K562 (cell line): ENCODE measurements around the gene CATSPER1. TPM values are rescaled to one million over a fixed set of nuclear protein-coding genes. Genes with fewer than 3 reads are reported as not detected.

ENCODE experiments used
- CHAMP1 ChIP-seq: fragments of 450-650 bp; IDR thresholded peaks from 2 replicates; pipeline ENCODE4 v1.6.1; 2016; ENCODE audit warnings: mild to moderate bottlenecking
- EGR1 ChIP-seq: fragments of 450-650 bp; conservative IDR thresholded peaks from 2 replicates; pipeline ENCODE4 v1.6.1; 2017; ENCODE audit warnings: mild to moderate bottlenecking
- GATA2 ChIP-seq: sonication (generic); formaldehyde crosslinking; IDR thresholded peaks from 2 replicates; pipeline ENCODE4 v1.4.0; 2020; ENCODE audit warnings: mild to moderate bottlenecking, missing genetic modification reagents
- HDAC1 ChIP-seq, 2 experiments: fragments of 450-650 bp; IDR thresholded peaks; 2 replicates each; pipeline ENCODE4 v1.6.1; 2016 to 2017; ENCODE audit warnings: inconsistent platforms in 1 of 2, mild to moderate bottlenecking in 1 of 2, moderate library complexity in 1 of 2
- KDM1A ChIP-seq, 2 experiments: fragments of 450-650 bp; IDR thresholded peaks; 2 replicates each; pipeline ENCODE4 v1.6.1; 2016; ENCODE audit warnings: mild to moderate bottlenecking in 2 of 2
- MYC ChIP-seq, 2 experiments: fragments of 250-450 bp in 1 of 2; sonication (Bioruptor Pico) in 1 of 2; IDR thresholded peaks; 2 replicates each; pipeline versions ENCODE4 v1.5.1 to v1.6.1; 2012 to 2021; ENCODE audit warnings: low read depth in 2 of 2, borderline replicate concordance in 1 of 2, improper control_type of control experiment in 1 of 2, low read length in 1 of 2, mild to moderate bottlenecking in 1 of 2, moderate library complexity in 1 of 2
- NCOR1 ChIP-seq: fragments of 450-650 bp; IDR thresholded peaks from 2 replicates; pipeline ENCODE4 v1.6.1; 2016; ENCODE audit warnings: mild to moderate bottlenecking, moderate library complexity
- NR4A1 ChIP-seq, 2 experiments: fragments of 250-450 bp in 1 of 2; fragments of 450-650 bp in 1 of 2; sonication (Bioruptor Pico) in 1 of 2; IDR thresholded peaks; 2 replicates each; pipeline versions ENCODE4 v1.4.0 to v1.6.1; 2016 to 2020; ENCODE audit warnings: mild to moderate bottlenecking in 2 of 2, missing compliant biosample characterization in 1 of 2, missing genetic modification characterization in 1 of 2, moderate library complexity in 1 of 2
- OTX1 ChIP-seq: fragments of 450-650 bp; formaldehyde crosslinking; IDR thresholded peaks from 2 replicates; pipeline ENCODE4 v1.4.0; 2022; ENCODE audit warnings: mild to moderate bottlenecking
- PHF8 ChIP-seq: fragments of 200-600 bp; sonication (generic); IDR thresholded peaks from 2 replicates; pipeline ENCODE4 v1.6.1; 2012; ENCODE audit warnings: mixed run types, mild to moderate bottlenecking, inconsistent platforms, low read length, moderate library complexity, borderline replicate concordance
- SMARCA5 ChIP-seq: fragments of 450-650 bp; IDR thresholded peaks from 2 replicates; pipeline ENCODE4 v1.6.1; 2016
- TCF15 ChIP-seq: fragments of 250-450 bp; sonication (Bioruptor Pico); IDR thresholded peaks from 2 replicates; pipeline ENCODE4 v1.8.0; 2022; ENCODE audit warnings: moderate library complexity, mild to moderate bottlenecking, inconsistent platforms
- ZBTB1 ChIP-seq: sonication (generic); formaldehyde crosslinking; IDR thresholded peaks from 2 replicates; pipeline ENCODE4 v1.8.1; 2023; ENCODE audit warnings: missing genetic modification reagents, low read depth, mild to moderate bottlenecking, borderline replicate concordance
- ZNF12 ChIP-seq: sonication (generic); formaldehyde crosslinking; IDR thresholded peaks from 2 replicates; pipeline ENCODE4 v1.4.0; 2020; ENCODE audit warnings: mild to moderate bottlenecking, missing genetic modification reagents
- ZNF3 ChIP-seq: fragments of 250-450 bp; sonication (Bioruptor Pico); IDR thresholded peaks from 2 replicates; pipeline ENCODE4 v1.5.0; 2021; ENCODE audit warnings: mild to moderate bottlenecking, moderate library complexity
- ZNF551 ChIP-seq: fragments of 250-450 bp; sonication (Bioruptor Pico); IDR thresholded peaks from 2 replicates; pipeline ENCODE4 v1.5.0; 2021; ENCODE audit warnings: mild to moderate bottlenecking, moderate library complexity
- polyA plus RNA-seq, 8 experiments: library from polyadenylated mRNA; depleted of rRNA in 4 of 8; stranded (reverse) in 5 of 8; unstranded in 3 of 8; fragments of >200 nt; fragmentation: Nextera tagmentation in 2 of 8; fragmentation: Illumina TruSeq in 1 of 8; extraction: Ambion mirVana in 2 of 8; extraction: Trizol in 1 of 8; gene quantifications; 2 replicates each; pipeline versions ENCODE4 v1.2.1 to v1.2.3, GENCODE V29; 2011 to 2014; ENCODE audit warnings: inconsistent platforms in 1 of 8, missing spikeins in 1 of 8
- total RNA-seq, 7 experiments: library from RNA; depleted of rRNA in 6 of 7; stranded (reverse); fragments of >200 nt in 6 of 7; fragmentation: Illumina TruSeq in 2 of 7; extraction: Trizol in 2 of 7; gene quantifications; 2 replicates each; pipeline versions ENCODE4 v1.2.1 to v1.2.3, GENCODE V29; 2011 to 2021; ENCODE audit warnings: low replicate concordance in 1 of 7
- TF ChIP-seq, protein P1 (sequence below): sonication (generic); formaldehyde crosslinking; IDR thresholded peaks from 2 replicates; pipeline ENCODE4 v1.8.1; 2023; ENCODE audit warnings: mild to moderate bottlenecking, missing genetic modification reagents
- TF ChIP-seq, protein P2 (sequence below): sonication (generic); formaldehyde crosslinking; IDR thresholded peaks from 2 replicates; pipeline ENCODE4 v1.8.0; 2023; ENCODE audit warnings: mild to moderate bottlenecking, missing genetic modification reagents

Gene CATSPER1
- total and polyA plus RNA-seq, 9 of the 15 experiments (the other 6 are each of a cell fraction or from before 2014, with no cell fraction given) = 0.21 to 3.3 (median 0.76) TPM

- TF ChIP-seq NCOR1 (peak; percentile 53), ZBTB1 (peak; percentile 92), OTX1 (peak; percentile 84; the same call in 1 of the 2 replicates), CHAMP1 (peak; percentile 76), SMARCA5 (no peak), GATA2 (CRISPR knock-in tag) (no peak), EGR1 (peak; percentile 81; the same call in 1 of the 2 replicates), NR4A1 (CRISPR knock-in tag; IDR thresholded peaks at IDR 0.05) (no peak), NR4A1 (tag; IDR thresholded peaks at IDR 0.05) (peak; percentile 88; the same call in 1 of the 2 replicates), ZNF551 (CRISPR knock-in tag) (no peak), KDM1A (IDR thresholded peaks at IDR 0.05) (no peak), HDAC1 (IDR thresholded peaks at IDR 0.05) (peak; percentile 26 to 89; a peak in 3 of 4 replicates), MYC (IDR thresholded peaks at IDR 0.05; ENCODE audit: low read depth, low read length) (peak; percentile 84), MYC (CRISPR knock-in tag; IDR thresholded peaks at IDR 0.05; ENCODE audit: borderline replicate concordance, low read depth) (peak; percentile 96; the same call in 1 of the 2 replicates), ZNF3 (CRISPR knock-in tag) (no peak), PHF8 (peak; percentile 92), TCF15 (CRISPR knock-in tag) (no peak), ZNF12 (peak; percentile 84)
- TF ChIP-seq, protein P1, sequence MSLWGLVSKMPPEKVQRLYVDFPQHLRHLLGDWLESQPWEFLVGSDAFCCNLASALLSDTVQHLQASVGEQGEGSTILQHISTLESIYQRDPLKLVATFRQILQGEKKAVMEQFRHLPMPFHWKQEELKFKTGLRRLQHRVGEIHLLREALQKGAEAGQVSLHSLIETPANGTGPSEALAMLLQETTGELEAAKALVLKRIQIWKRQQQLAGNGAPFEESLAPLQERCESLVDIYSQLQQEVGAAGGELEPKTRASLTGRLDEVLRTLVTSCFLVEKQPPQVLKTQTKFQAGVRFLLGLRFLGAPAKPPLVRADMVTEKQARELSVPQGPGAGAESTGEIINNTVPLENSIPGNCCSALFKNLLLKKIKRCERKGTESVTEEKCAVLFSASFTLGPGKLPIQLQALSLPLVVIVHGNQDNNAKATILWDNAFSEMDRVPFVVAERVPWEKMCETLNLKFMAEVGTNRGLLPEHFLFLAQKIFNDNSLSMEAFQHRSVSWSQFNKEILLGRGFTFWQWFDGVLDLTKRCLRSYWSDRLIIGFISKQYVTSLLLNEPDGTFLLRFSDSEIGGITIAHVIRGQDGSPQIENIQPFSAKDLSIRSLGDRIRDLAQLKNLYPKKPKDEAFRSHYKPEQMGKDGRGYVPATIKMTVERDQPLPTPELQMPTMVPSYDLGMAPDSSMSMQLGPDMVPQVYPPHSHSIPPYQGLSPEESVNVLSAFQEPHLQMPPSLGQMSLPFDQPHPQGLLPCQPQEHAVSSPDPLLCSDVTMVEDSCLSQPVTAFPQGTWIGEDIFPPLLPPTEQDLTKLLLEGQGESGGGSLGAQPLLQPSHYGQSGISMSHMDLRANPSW (CRISPR knock-in tag) = peak; percentile 97; the same call in 1 of the 2 replicates
- TF ChIP-seq, protein P2, sequence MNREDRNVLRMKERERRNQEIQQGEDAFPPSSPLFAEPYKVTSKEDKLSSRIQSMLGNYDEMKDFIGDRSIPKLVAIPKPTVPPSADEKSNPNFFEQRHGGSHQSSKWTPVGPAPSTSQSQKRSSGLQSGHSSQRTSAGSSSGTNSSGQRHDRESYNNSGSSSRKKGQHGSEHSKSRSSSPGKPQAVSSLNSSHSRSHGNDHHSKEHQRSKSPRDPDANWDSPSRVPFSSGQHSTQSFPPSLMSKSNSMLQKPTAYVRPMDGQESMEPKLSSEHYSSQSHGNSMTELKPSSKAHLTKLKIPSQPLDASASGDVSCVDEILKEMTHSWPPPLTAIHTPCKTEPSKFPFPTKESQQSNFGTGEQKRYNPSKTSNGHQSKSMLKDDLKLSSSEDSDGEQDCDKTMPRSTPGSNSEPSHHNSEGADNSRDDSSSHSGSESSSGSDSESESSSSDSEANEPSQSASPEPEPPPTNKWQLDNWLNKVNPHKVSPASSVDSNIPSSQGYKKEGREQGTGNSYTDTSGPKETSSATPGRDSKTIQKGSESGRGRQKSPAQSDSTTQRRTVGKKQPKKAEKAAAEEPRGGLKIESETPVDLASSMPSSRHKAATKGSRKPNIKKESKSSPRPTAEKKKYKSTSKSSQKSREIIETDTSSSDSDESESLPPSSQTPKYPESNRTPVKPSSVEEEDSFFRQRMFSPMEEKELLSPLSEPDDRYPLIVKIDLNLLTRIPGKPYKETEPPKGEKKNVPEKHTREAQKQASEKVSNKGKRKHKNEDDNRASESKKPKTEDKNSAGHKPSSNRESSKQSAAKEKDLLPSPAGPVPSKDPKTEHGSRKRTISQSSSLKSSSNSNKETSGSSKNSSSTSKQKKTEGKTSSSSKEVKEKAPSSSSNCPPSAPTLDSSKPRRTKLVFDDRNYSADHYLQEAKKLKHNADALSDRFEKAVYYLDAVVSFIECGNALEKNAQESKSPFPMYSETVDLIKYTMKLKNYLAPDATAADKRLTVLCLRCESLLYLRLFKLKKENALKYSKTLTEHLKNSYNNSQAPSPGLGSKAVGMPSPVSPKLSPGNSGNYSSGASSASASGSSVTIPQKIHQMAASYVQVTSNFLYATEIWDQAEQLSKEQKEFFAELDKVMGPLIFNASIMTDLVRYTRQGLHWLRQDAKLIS (CRISPR knock-in tag) = peak; percentile 92
Measured at GRCh38 chr11:66001942-66002647, 24.2 kb downstream of the CATSPER1 start, which contains the start of the genes BANF1 and EIF1AD (continued).
